PC-9 (cell line): ENCODE results near the gene CYP11A1. TPM values are rescaled to one million over a fixed set of nuclear protein-coding genes. Genes with fewer than 3 reads are reported as not detected.

ENCODE experiments used
- BruUV-seq: library from RNA; stranded (reverse); fragments of 400-500 nt; replicated peaks from 2 replicates; lab custom pipeline; 2021; lab: Mats Ljungman, UMichigan
- CTCF ChIA-PET: fragments of 300-600 bp; sonication (Branson Sonifier 250); formaldehyde crosslinking; loops from one replicate; lab custom pipeline; 2022; ENCODE audit warnings: antibody characterized with exemption; lab: Charles Lee
- POLR2A ChIA-PET: fragments of 300-600 bp; sonication (Branson Sonifier 250); formaldehyde crosslinking; loops from one replicate; lab custom pipeline; 2022; ENCODE audit warnings: antibody characterized with exemption; ENCODE audit not compliant: unreplicated experiment; lab: Charles Lee
- DNase-seq, 2 experiments: peaks; one replicate each; pipeline versions ENCODE4 v3.0.0 to v3.0.0-alpha.2; 2015 to 2022; ENCODE audit warnings: mixed read lengths in 1 of 2
- H2AFZ ChIP-seq: fragments of 200-600 bp; sonication (generic); 2 replicates; pipeline ENCODE4 v1.8.1; 2017; ENCODE audit warnings: antibody characterized with exemption
- H3F3A ChIP-seq: fragments of 200-600 bp; sonication (generic); 2 replicates; pipeline ENCODE4 v1.8.1; 2017; ENCODE audit warnings: antibody characterized with exemption, mild to moderate bottlenecking, low read depth; ENCODE audit not compliant: insufficient read depth
- H3K27ac ChIP-seq: fragments of 200-600 bp; sonication (generic); 2 replicates; pipeline ENCODE4 v1.6.1; 2016; ENCODE audit warnings: mixed run types
- H3K27me3 ChIP-seq: fragments of 200-600 bp; sonication (generic); 2 replicates; pipeline ENCODE4 v1.6.1; 2016; ENCODE audit warnings: low read depth, mixed run types; ENCODE audit not compliant: insufficient read depth
- H3K36me3 ChIP-seq: fragments of 200-600 bp; sonication (generic); 2 replicates; pipeline ENCODE4 v1.6.1; 2016; ENCODE audit warnings: low read depth, mixed run types
- H3K4me1 ChIP-seq: fragments of 200-600 bp; sonication (generic); replicated peaks from 2 replicates; pipeline ENCODE4 v1.6.1; 2016; ENCODE audit warnings: mixed run types; ENCODE audit not compliant: insufficient read depth
- H3K4me2 ChIP-seq: fragments of 200-600 bp; sonication (generic); 2 replicates; pipeline ENCODE4 v1.6.1; 2017; ENCODE audit warnings: mixed run types
- H3K4me3 ChIP-seq: fragments of 200-600 bp; sonication (generic); 2 replicates; pipeline ENCODE4 v1.6.1; 2016; ENCODE audit warnings: mixed run types
- H3K79me2 ChIP-seq: fragments of 200-600 bp; sonication (generic); 2 replicates; pipeline ENCODE4 v1.6.1; 2017; ENCODE audit warnings: low read depth, mixed run types
- H3K9me2 ChIP-seq: fragments of 200-600 bp; sonication (generic); 2 replicates; pipeline ENCODE4 v1.8.1; 2017; ENCODE audit warnings: mild to moderate bottlenecking; ENCODE audit not compliant: insufficient read depth
- H3K9me3 ChIP-seq: fragments of 200-600 bp; sonication (generic); 2 replicates; pipeline ENCODE4 v1.8.1; 2016; ENCODE audit warnings: low read depth; ENCODE audit not compliant: insufficient read depth
- H4K20me1 ChIP-seq: fragments of 200-600 bp; sonication (generic); 2 replicates; pipeline ENCODE4 v1.8.1; 2017; ENCODE audit not compliant: insufficient read depth
- CTCF ChIP-seq: fragments of 200-600 bp; sonication (generic); conservative IDR thresholded peaks from 2 replicates; pipeline ENCODE4 v1.6.1; 2017; ENCODE audit warnings: mixed run types, antibody characterized with exemption, mild to moderate bottlenecking, moderate library complexity
- EZH2 ChIP-seq: fragments of 200-600 bp; sonication (generic); IDR thresholded peaks from 2 replicates; pipeline ENCODE4 v1.8.0; 2017; ENCODE audit warnings: antibody characterized with exemption, low read depth
- intact Hi-C: fragments of 100-400 bp; cut with micrococcal nuclease; formaldehyde crosslinking; loops from one replicate; pipeline ENCODE4 v1.10.0; 2022; ENCODE audit not compliant: unreplicated experiment
- total RNA-seq: library from RNA; stranded (reverse); gene quantifications from 2 replicates; pipeline ENCODE4 v1.2.3, GENCODE V29; 2021

The CYP11A1 gene
- total RNA-seq, 1 experiment from 2014 or later, result 7.1 TPM

- ChIA-PET CTCF (interaction anchor here (0.5 to 0.6 kb wide), 2 partner anchors 22 to 385 kb away, joined by 4 to 12 read pairs; no protein-coding TSS in a partner anchor), POLR2A (interaction anchor here (0.6 to 0.8 kb wide), 2 partner anchors 61 to 393 kb away, joined by 4 to 9 read pairs; no protein-coding TSS in a partner anchor)
- H3K36me3 ChIP-seq, result no peaks in the 10 kb centered on the region
- peaks cover 24% of the 10 kb centered on the region for H3F3A ChIP-seq
- TF ChIP-seq CTCF (no peak), EZH2 (no peak)
- peaks cover 60% of the 10 kb centered on the region for H3K4me1 ChIP-seq
- no peaks in the 10 kb centered on the region for H3K79me2 ChIP-seq
- H3K27me3 ChIP-seq, result no peaks in the 10 kb centered on the region
- no peak overlapping the region for H2AFZ ChIP-seq
- H3K9me3 ChIP-seq, result no peaks in the 10 kb centered on the region
- no TSS peak for BruUV-seq
- H3K4me2 ChIP-seq, result peak overlapping the region; percentile 59
- H3K27ac ChIP-seq, result peak overlapping the region; percentile 85
- no peaks in the 10 kb centered on the region for H3K9me2 ChIP-seq
- peak; percentile 82 to 98 for DNase-seq
- H3K4me3 ChIP-seq, result no peak overlapping the region; the same call in 1 of the 2 replicates
- H4K20me1 ChIP-seq, result no peaks in the 10 kb centered on the region
- intact Hi-C loops, result loop anchor here (10.0 kb wide), 1 partner anchor 705 kb away; the partner anchor contains the start of gene NPTN
Observed at GRCh38 chr15:74340150-74340549, 27.3 kb downstream of the CYP11A1 start.

- POLR2A ChIA-PET, result no interaction called here
- CTCF ChIA-PET, result no interaction called here
- H3K27ac ChIP-seq, result peak overlapping the region; percentile 85
Observed at GRCh38 chr15:74339371-74339770, 28.1 kb downstream of the CYP11A1 start.

GRCh38 chr15:74338676-74339075 lies 28.8 kb downstream of the CYP11A1 start:
- ChIA-PET CTCF (no interaction called here), POLR2A (no interaction called here)
- Histone ChIP-seq H3K9me3 (no peaks in the 10 kb centered on the region), H3K27ac (peak overlapping the region; percentile 85), H3K4me2 (peak overlapping the region; percentile 59; the same call in 1 of the 2 replicates), H3K9me2 (no peaks in the 10 kb centered on the region), H3K79me2 (no peaks in the 10 kb centered on the region), H4K20me1 (no peaks in the 10 kb centered on the region), H3K4me1 (peaks cover 59% of the 10 kb centered on the region), H3K27me3 (no peaks in the 10 kb centered on the region), H3K36me3 (no peaks in the 10 kb centered on the region), H3F3A (peaks cover 24% of the 10 kb centered on the region), H3K4me3 (no peak overlapping the region), H2AFZ (no peak overlapping the region)
- TF ChIP-seq EZH2 (no peak), CTCF (no peak)
- intact Hi-C loops, result no loop called here
- DNase-seq, result no peak
- BruUV-seq, result no TSS peak

More at GRCh38 chr15:74339371-74339770, 28.1 kb downstream of the CYP11A1 start:
- no peaks in the 10 kb centered on the region for H4K20me1 ChIP-seq
- BruUV-seq, result no TSS peak
- peaks cover 59% of the 10 kb centered on the region for H3K4me1 ChIP-seq
- H3K79me2 ChIP-seq, result no peaks in the 10 kb centered on the region
- no peaks in the 10 kb centered on the region for H3K9me3 ChIP-seq
- TF ChIP-seq EZH2, result no peak
- TF ChIP-seq CTCF, result no peak
- DNase-seq, result no peak
- no peaks in the 10 kb centered on the region for H3K9me2 ChIP-seq
- H3K27me3 ChIP-seq, result no peaks in the 10 kb centered on the region
- H3K4me2 ChIP-seq, result peak overlapping the region; percentile 59
- no peak overlapping the region for H3K4me3 ChIP-seq
- intact Hi-C loops, result no loop called here
- H2AFZ ChIP-seq, result no peak overlapping the region
- no peaks in the 10 kb centered on the region for H3K36me3 ChIP-seq
- peaks cover 24% of the 10 kb centered on the region for H3F3A ChIP-seq
